OCI-LY1 (cell line): ENCODE results near the gene TBCD.

Source experiments
- H2AFZ ChIP-seq: fragments of 200-600 bp; sonication (generic), shearing (Covaris generic); 2 replicates; pipeline ENCODE4 v1.6.0; 2014; ENCODE audit warnings: antibody characterized with exemption, mild to moderate bottlenecking, low read length
- H3F3A ChIP-seq: fragments of 200-600 bp; sonication (generic), shearing (Covaris generic); 2 replicates; pipeline ENCODE4 v1.6.0; 2014; ENCODE audit warnings: mild to moderate bottlenecking, antibody characterized with exemption, low read length, moderate library complexity; ENCODE audit not compliant: insufficient read depth
- H3K27ac ChIP-seq: fragments of 200-600 bp; sonication (generic); 2 replicates; pipeline ENCODE4 v1.5.1; 2014; ENCODE audit warnings: low read length, mixed run types, mild to moderate bottlenecking, low read depth; ENCODE audit not compliant: poor library complexity, severe bottlenecking
- H3K27me3 ChIP-seq: fragments of 200-600 bp; sonication (generic); 2 replicates; pipeline ENCODE4 v1.6.0; 2014; ENCODE audit warnings: antibody characterized with exemption, mild to moderate bottlenecking, low read length, moderate library complexity; ENCODE audit not compliant: insufficient read depth
- H3K36me3 ChIP-seq: fragments of 200-600 bp; sonication (generic); 2 replicates; pipeline ENCODE4 v1.6.1; 2014; ENCODE audit warnings: mild to moderate bottlenecking, antibody characterized with exemption, low read length, moderate library complexity, mixed read lengths; ENCODE audit not compliant: insufficient read depth
- H3K4me1 ChIP-seq: fragments of 200-600 bp; sonication (generic); 2 replicates; pipeline ENCODE4 v1.5.1; 2014; ENCODE audit warnings: mild to moderate bottlenecking, low read length, moderate library complexity; ENCODE audit not compliant: insufficient read depth, severe bottlenecking
- H3K4me2 ChIP-seq: fragments of 200-600 bp; sonication (generic), shearing (Covaris generic); 2 replicates; pipeline ENCODE4 v1.6.1; 2014; ENCODE audit warnings: low read length
- H3K4me3 ChIP-seq: fragments of 200-600 bp; sonication (generic); 2 replicates; pipeline ENCODE4 v1.5.1; 2014; ENCODE audit warnings: low read length, low read depth, mild to moderate bottlenecking, mixed read lengths; ENCODE audit not compliant: poor library complexity, severe bottlenecking
- H3K79me2 ChIP-seq: fragments of 200-600 bp; shearing (Covaris generic); 2 replicates; pipeline ENCODE4 v1.6.1; 2016; ENCODE audit warnings: mixed run types, low read length, mixed read lengths; ENCODE audit not compliant: insufficient read depth
- H3K9ac ChIP-seq: fragments of 200-600 bp; sonication (generic), shearing (Covaris generic); 2 replicates; pipeline ENCODE4 v1.6.1; 2014; ENCODE audit warnings: mild to moderate bottlenecking, low read length, mixed read lengths
- H3K9me2 ChIP-seq: fragments of 200-600 bp; sonication (generic), shearing (Covaris generic); 2 replicates; pipeline ENCODE4 v1.6.1; 2014; ENCODE audit warnings: low read depth, mild to moderate bottlenecking, low read length, mixed read lengths
- H3K9me3 ChIP-seq: fragments of 200-600 bp; shearing (Covaris generic); 2 replicates; pipeline ENCODE4 v1.6.1; 2014; ENCODE audit warnings: low read length, mixed read lengths
- H4K20me1 ChIP-seq: fragments of 200-600 bp; sonication (generic), shearing (Covaris generic); 2 replicates; pipeline ENCODE4 v1.6.0; 2016; ENCODE audit warnings: mild to moderate bottlenecking, low read length; ENCODE audit not compliant: insufficient read depth
- EZH2 ChIP-seq: fragments of 200-600 bp; sonication (generic), shearing (Covaris generic); IDR thresholded peaks from 2 replicates; pipeline ENCODE4 v1.8.0; 2017; ENCODE audit warnings: borderline replicate concordance, mixed run types, mild to moderate bottlenecking, antibody characterized with exemption, low read length, moderate library complexity, mixed read lengths
- TF ChIP-seq, protein P1 (sequence below): fragments of 200-600 bp; sonication (generic), shearing (Covaris generic); IDR thresholded peaks from 2 replicates; pipeline ENCODE4 v1.5.1; 2017; ENCODE audit warnings: mild to moderate bottlenecking, antibody characterized with exemption, low read length, moderate library complexity, mixed read lengths

The TBCD gene

DNA sequence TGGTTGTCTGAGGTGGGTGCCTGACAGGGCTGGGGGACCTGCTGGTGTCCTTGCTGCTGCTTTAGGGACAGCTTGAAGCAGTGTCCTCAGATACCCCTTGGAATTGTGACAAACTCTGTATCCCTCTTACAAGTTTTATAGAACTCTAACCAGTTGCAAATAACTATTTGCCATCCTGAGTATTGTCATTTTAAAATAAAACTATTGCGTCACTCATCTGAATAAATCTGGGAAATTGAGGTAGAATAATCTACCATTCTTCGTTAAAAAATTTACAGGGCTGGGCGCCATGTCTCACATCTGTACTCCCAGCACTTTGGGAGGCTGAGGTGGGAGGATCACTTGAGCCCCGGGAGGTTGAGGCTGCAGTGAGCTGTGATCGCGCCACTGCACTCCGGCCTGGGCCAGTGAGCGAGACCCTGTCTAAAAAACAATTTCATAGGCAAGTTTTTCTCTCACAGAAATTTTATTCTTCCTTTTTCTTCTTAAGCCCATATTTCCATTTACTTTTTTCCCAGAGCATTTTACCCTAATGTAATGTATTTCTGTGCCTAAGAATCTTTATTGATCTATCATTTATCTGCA, 73.8 kb downstream of the TBCD start:
- Histone ChIP-seq H3K4me1 (no peaks in the 10 kb centered on the region), H3K4me3 (no peak overlapping the region), H3K27me3 (no peaks in the 10 kb centered on the region), H3K9me3 (0 out of 2 replicates have a peak, but pooled peaks cover under 1% of the 10 kb centered on the region), H3K27ac (no peak overlapping the region), H3F3A (no peaks in the 10 kb centered on the region), H3K36me3 (peaks cover 34% of the 10 kb centered on the region), H2AFZ (no peak overlapping the region), H3K79me2 (no peaks in the 10 kb centered on the region), H3K9ac (no peak overlapping the region), H3K9me2 (no peaks in the 10 kb centered on the region), H3K4me2 (no peak overlapping the region), H4K20me1 (no peaks in the 10 kb centered on the region)
- TF ChIP-seq, protein P1, sequence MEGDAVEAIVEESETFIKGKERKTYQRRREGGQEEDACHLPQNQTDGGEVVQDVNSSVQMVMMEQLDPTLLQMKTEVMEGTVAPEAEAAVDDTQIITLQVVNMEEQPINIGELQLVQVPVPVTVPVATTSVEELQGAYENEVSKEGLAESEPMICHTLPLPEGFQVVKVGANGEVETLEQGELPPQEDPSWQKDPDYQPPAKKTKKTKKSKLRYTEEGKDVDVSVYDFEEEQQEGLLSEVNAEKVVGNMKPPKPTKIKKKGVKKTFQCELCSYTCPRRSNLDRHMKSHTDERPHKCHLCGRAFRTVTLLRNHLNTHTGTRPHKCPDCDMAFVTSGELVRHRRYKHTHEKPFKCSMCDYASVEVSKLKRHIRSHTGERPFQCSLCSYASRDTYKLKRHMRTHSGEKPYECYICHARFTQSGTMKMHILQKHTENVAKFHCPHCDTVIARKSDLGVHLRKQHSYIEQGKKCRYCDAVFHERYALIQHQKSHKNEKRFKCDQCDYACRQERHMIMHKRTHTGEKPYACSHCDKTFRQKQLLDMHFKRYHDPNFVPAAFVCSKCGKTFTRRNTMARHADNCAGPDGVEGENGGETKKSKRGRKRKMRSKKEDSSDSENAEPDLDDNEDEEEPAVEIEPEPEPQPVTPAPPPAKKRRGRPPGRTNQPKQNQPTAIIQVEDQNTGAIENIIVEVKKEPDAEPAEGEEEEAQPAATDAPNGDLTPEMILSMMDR, result no peak
- no peak for TF ChIP-seq EZH2

DNA sequence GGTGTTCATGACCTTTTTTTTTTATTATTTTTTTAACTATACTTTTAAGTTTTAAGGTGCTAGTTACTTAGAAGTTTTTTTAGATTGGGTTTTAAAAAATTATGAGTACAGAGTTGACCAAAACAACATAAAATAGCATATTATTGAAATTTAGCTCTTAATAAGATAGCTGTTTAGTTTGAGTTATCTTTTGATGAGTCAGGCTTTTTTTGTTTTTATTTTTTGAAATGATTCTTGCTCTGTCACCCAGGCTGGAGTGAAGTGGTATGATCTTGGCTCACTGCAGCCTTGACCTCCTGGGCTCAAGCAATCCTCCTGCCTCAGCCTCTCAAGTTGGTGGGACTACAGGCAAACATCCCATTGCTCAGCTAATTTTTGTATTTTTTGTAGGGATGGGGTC, 74.3 kb downstream of the TBCD start:
- no peak overlapping the region for H3K4me2 ChIP-seq
- H3K36me3 ChIP-seq, result peaks cover 29% of the 10 kb centered on the region
- no peaks in the 10 kb centered on the region for H3K4me1 ChIP-seq
- no peak for TF ChIP-seq EZH2
- H3K9me2 ChIP-seq, result no peaks in the 10 kb centered on the region
- H3K27me3 ChIP-seq, result no peaks in the 10 kb centered on the region
- no peak overlapping the region for H3K4me3 ChIP-seq
- no peaks in the 10 kb centered on the region for H3K9me3 ChIP-seq
- H3F3A ChIP-seq, result no peaks in the 10 kb centered on the region
- H3K79me2 ChIP-seq, result no peaks in the 10 kb centered on the region
- H3K9ac ChIP-seq, result no peak overlapping the region
- no peaks in the 10 kb centered on the region for H4K20me1 ChIP-seq
- no peak overlapping the region for H3K27ac ChIP-seq
- no peak overlapping the region for H2AFZ ChIP-seq

DNA sequence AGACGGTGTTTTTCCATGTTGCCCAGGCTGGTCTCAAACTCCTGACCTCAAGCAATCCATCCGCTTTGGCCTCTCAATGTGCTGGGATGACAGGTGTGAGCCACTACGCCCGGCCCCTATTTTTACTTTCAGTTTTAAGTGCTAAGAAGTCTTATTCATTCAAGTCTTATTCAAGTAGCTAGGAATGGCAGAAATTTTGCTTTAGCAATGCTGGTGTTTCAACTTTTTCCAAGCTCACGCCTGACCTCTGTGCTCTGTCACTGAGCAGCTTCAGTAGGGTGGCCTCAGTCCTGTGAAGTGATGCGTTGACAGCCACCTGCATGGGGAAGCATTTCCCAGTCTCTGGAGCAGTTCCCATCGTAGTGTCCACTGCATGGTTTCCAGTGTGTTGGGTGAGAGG, 75.1 kb downstream of the TBCD start:
- H3K9ac ChIP-seq, result no peak overlapping the region
- H3K4me3 ChIP-seq, result no peak overlapping the region
- no peak overlapping the region for H2AFZ ChIP-seq
- no peaks in the 10 kb centered on the region for H3K9me3 ChIP-seq
- H3F3A ChIP-seq, result no peaks in the 10 kb centered on the region
- no peak overlapping the region for H3K4me2 ChIP-seq
- H3K27me3 ChIP-seq, result no peaks in the 10 kb centered on the region
- H3K36me3 ChIP-seq, result peaks cover 25% of the 10 kb centered on the region
- no peaks in the 10 kb centered on the region for H3K4me1 ChIP-seq
- H3K79me2 ChIP-seq, result no peaks in the 10 kb centered on the region
- no peaks in the 10 kb centered on the region for H3K9me2 ChIP-seq
- no peak for TF ChIP-seq EZH2
- TF ChIP-seq, protein P1, result no peak
- H3K27ac ChIP-seq, result no peak overlapping the region
- no peaks in the 10 kb centered on the region for H4K20me1 ChIP-seq

DNA sequence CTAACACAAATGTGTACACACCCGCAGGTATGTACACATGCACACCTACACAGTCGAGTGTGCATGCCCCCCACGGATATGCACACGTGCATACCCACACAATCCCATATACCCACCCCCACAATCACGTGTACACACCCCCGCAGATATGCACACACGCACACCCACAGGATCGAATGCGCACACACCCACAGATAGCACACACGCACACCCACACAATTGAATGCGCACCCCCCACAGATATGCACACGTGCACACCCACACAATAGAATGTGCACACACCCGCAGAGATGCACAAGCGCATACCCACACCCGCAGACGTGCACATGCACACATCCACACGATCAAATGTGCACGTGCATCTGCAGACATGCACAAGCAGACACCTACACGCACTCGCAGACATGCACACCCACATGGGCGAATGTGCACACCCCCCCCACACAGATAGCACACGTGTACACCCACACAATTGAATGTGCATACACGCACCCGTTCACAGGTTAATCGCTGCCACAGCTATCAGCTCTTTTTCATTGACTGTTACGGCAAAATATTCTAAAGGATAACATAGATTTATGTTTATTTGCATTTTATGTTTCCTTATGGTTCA, 77.1 kb downstream of the TBCD start:
- Histone ChIP-seq H3K9me2 (no peaks in the 10 kb centered on the region), H2AFZ (no peak overlapping the region), H3F3A (no peaks in the 10 kb centered on the region), H3K4me1 (no peaks in the 10 kb centered on the region), H3K36me3 (peaks cover 28% of the 10 kb centered on the region), H3K79me2 (no peaks in the 10 kb centered on the region), H3K4me2 (no peak overlapping the region), H3K4me3 (no peak overlapping the region), H4K20me1 (no peaks in the 10 kb centered on the region), H3K27me3 (no peaks in the 10 kb centered on the region), H3K27ac (no peak overlapping the region), H3K9ac (no peak overlapping the region), H3K9me3 (no peaks in the 10 kb centered on the region)
- no peak for TF ChIP-seq EZH2
- TF ChIP-seq, protein P1, result no peak
